Hematopoietic multipotent progenitor cell treated with erythropoietin and hydrocortisone succinate and interleukin-3 and kit ligand, for 4 days (in vitro differentiated cells): Measurements from ENCODE around the gene TMEM202.
"Not testable (repeated sequence)": the region's sequence is repeated elsewhere in the genome, so short reads cannot be mapped to it uniquely, and the experiment has no call there.

Source experiments
- DNase-seq: peaks from one replicate; pipeline ENCODE4 v3.0.0-alpha.2; 2015

The TMEM202 gene

DNA sequence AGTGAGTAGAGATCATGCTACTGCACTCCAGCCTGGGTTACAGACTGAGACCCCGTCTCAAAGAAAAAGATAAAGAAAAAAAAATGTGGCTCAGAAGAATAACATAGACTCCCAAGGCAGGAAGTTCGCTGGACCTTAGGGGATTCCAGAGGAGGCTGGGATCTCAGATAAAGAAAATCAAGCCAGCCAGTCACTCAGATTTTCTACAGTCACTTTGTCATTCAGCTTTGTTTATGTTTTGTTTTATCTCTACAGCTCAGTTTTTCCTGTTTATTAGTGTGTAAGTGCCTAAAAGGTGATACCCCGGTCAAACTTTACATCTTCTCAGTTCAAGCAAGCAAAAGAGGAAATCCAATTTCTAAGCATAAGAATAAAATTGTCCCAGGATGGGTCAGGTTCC lies 6.3 kb downstream of the TMEM202 start:
- no peak for DNase-seq

DNA sequence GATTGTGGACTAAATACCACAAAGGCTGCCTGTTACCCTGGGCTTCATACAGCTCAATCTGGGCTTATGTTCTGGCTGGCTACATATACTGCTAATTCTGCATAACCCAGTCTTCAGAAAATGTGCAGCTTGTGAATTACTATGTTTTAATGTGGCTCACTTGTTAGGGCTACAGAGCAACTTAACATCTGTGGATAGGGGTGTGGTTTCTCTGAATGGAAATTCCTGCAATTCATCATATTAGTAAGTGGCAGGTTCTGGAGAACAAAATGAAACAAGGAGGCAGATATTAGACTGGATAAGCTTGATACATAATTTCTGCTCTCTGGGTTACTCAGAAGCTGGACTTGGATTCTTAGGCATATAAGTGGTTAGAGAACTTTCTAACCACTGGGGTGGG lies 6.7 kb downstream of the TMEM202 start:
- DNase-seq, result no peak

DNA sequence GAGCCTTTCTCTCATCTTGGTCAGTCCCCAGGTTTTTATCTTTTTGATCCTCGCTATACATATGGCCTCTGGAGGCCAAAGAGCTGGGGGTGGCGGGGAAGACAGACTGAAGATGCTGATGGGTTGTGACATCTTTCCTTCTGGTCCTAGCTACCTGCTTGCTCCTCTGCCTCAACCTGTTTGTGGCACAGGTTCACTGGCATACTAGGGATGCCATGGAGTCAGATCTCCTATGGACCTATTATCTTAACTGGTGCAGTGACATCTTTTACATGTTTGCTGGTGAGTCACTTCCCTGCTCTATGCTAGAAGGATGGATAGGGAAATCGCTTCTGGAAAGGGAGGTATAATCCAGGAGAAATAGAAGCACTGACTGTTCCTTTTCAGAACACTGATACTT lies 8.8 kb downstream of the TMEM202 start:
- no peak for DNase-seq

DNA sequence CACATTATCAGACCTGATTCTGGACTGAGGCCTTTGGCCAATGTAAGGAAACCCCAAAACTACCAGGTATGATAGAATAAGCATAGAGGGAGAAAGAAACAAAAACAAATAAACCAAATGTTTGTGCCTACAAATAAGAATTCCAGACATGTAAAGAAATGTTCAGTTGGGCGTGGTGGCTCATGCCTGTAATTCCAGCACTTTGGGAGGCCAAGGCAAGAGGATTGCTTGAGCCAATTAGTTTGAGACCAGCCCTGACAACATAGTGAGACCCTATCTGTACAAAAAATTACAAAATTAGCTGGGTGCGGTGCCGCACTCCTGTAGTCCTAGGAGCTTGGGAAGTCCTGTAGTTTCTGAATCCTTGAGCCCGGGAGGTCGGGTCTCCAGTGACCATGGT lies 13.0 kb downstream of the TMEM202 start:
- DNase-seq, result no peak

- DNase-seq, result no peak
These were observed 13.4 kb downstream of the TMEM202 start for GRCh38 chr15:72411544-72411943.

GRCh38 chr15:72413337-72413736 lies 15.2 kb downstream of the TMEM202 start:
- not testable (repeated sequence) for DNase-seq

DNA sequence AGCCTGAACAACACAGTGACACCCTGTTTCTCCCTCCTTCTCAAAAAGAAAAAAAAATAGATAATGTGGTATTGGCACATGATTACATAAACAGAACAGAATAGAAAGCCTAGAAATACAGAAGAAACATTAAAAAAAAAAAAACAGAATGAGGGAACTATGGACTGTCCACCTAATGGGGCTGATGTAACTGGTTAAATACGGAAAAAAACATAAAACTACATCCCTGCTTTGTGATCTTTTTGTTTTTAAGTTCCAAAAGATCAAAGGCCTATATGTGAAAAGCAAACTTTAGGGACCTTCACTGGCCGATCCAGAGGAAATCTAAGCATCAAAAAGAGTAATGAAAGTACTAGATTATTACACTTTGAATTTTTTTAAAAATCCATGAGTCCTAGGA lies 17.2 kb downstream of the TMEM202 start:
- no peak for DNase-seq

DNA sequence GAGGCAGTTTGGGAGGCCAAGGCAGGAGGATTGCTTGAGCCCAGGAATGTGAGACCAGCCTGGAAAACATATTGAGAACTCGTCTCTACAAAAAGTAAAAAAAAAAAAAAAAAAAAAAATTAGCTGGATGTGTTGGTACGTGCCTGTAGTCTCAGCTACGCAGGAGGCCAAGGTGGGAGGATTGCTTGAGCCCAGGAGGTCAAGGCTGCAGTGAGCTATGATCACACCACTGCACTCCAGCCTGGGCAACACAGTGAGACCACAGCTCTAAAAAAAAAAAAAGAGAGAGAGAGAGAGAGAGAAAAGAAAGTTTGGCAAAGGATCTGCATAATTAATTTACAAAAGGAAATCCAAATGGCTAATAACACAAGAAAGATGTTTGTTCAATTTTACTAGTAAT lies 21.7 kb downstream of the TMEM202 start:
- not testable (repeated sequence) for DNase-seq

DNA sequence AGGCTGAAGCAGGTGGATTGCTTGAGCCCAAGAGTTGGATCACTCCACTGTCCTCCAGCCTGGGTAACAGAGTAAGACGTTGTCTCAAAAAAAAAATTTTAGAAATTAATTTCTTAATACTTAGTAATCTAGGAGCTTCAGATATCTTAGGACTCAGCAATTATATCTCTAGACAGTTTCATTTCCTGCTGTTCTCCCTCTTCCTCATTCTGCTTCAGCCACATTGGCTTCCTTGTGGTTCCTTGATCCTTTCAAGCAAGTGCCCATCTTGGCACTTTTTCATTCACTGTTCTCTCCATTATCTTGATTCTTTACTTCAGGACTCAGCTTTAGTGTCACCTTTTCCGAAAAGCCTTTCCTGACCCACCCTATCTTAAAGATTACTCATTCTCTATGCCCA lies 22.5 kb downstream of the TMEM202 start:
- DNase-seq, result peak; percentile 58

- DNase-seq, result no peak
These were observed 23.4 kb downstream of the TMEM202 start for GRCh38 chr15:72421484-72421883.

DNA sequence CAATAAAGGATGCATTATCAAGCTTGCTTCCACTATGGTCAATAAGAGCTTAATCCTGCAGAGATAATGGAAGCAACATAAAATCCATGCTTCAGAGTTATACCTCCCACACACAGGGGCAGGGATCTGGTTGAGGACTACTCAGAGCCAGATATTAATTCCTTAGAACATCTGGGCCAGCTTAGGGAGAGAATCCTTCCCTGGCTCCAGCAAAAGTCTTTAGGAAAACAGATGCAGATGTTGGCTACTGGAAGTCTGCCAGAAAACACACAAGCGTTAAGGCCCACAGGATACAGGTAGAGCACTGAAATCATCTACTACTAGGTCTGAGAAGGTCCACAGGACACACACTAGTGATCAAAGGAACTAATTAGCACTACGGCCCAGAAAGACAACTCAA lies 25.2 kb downstream of the TMEM202 start:
- DNase-seq, result no peak

DNA sequence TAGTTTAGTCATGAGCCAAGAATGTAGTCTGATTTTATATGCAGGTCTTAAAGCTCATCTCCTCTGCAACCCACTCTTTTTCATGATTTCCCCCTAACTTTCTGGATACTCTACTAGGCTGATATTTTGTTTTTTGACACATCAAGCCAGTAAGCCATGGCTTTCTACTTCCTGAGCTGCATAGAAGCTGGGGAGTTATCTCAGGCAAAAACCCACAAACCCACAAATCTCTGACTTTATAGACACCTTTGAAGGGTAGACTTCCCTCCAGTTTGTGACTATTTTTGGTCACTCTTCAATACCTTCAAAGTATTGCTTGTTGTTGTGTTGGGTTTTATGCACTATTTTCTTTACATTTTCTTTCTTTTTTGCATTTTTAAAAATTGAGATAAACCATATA lies 28.6 kb downstream of the TMEM202 start:
- no peak for DNase-seq

- DNase-seq, result no peak
These were observed 39.7 kb downstream of the TMEM202 start for GRCh38 chr15:72437650-72438316.

GRCh38 chr15:72442848-72443247 lies 44.7 kb downstream of the TMEM202 start:
- DNase-seq, result not testable (repeated sequence)

- peak; percentile 19 for DNase-seq
These were observed 47.3 kb downstream of the TMEM202 start for GRCh38 chr15:72445426-72445825.

GRCh38 chr15:72450805-72451204 lies 52.7 kb downstream of the TMEM202 start:
- DNase-seq, result no peak

DNA sequence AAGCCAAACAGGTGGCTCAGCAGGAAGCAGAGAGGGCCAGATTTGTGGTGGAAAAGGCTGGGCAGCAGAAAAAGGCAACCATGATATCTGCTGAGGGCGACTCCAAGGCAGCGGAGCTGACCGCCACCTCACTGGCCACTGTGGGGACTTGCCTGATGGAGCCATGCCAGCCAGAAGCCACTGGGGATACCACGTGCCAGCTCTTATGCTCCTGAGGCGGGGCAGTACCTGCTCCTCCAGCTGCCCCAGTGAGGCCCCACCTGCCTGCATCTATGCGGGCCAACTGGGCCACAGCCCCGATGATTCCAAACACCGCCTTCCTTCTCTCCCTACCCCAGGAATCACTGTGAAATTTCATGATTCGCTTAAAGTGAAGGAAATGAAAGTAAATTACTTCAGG lies 53.1 kb downstream of the TMEM202 start:
- DNase-seq, result no peak

DNA sequence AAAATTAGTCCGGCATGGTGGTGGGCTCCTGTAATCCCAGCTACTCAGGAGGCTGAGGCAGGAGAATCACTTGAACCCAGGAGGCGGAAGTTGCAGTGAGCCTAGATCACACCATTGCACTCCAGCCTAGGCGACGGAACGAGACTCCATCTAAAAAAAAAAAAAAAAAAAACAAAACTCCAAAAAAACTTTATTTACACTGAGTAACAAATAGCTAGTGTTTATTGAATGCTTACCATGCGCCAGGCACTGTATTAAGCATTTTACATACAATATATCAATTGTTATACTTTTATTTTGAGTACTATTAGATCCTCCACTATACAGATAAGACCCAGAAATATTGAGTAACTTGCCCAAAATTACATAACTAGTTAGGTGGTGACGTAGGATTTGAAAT lies 58.6 kb downstream of the TMEM202 start:
- DNase-seq, result no peak
